ENCODE results near the gene RAB3IP. TPM values are rescaled to one million over a fixed set of nuclear protein-coding genes. Genes with fewer than 3 reads are reported as not detected.

RAB3IP gene
- total RNA-seq, 1 donor from 2014 or later: 50.8 TPM

DNA sequence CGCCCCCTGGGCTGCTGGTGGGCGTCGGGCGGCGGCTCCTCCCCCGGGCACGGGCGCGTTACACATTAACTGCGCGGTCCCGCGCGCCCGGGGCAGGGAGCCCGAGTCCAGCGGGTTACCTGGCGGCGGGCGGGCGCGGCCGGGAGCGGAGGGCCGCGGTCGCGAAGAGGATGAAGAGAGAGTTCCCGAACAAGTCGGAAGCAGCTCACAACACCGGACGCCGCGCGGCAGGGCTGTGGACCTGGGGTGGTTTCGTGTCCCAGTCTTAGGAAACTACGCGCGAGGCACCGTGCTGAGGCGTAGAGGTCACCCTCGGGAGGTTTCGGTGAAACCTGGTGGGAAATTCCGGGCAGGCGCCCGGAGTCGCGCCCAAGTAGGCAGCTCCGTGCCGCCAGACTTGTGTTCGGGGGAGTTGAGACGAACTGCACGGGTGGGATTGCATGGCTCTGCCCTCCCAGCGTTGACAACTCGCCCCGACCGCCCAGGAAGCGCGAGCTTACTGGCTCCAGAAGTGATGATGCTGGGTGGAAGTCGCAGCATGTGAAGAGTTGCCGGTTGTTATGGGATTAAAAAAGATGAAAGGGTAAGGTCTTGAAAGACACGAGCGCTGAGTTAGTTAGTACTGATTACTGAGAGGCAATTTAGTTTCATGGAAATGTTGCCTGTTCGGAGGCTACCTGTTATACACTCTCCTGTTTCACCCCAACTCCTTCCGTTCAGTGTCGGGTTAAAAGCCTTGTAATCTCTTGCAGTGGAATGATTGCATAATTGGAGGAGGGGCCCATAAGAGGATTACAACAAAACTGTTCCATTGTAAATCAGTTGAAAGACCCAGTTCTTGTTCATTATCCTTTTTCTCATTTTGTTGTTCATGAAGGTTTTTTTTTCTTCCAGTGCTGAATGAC, 879 bp downstream of the RAB3IP start:
- TF ChIP-seq, protein P1, sequence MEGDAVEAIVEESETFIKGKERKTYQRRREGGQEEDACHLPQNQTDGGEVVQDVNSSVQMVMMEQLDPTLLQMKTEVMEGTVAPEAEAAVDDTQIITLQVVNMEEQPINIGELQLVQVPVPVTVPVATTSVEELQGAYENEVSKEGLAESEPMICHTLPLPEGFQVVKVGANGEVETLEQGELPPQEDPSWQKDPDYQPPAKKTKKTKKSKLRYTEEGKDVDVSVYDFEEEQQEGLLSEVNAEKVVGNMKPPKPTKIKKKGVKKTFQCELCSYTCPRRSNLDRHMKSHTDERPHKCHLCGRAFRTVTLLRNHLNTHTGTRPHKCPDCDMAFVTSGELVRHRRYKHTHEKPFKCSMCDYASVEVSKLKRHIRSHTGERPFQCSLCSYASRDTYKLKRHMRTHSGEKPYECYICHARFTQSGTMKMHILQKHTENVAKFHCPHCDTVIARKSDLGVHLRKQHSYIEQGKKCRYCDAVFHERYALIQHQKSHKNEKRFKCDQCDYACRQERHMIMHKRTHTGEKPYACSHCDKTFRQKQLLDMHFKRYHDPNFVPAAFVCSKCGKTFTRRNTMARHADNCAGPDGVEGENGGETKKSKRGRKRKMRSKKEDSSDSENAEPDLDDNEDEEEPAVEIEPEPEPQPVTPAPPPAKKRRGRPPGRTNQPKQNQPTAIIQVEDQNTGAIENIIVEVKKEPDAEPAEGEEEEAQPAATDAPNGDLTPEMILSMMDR (IDR thresholded peaks at IDR 0.05; ENCODE audit: insufficient read depth, low read length, severe bottlenecking): no peak
- Histone ChIP-seq H3K36me3 (ENCODE audit: control insufficient read depth, insufficient read depth, low read length) (no peaks in the 10 kb centered on the region), H3K27me3 (ENCODE audit: control insufficient read depth, insufficient read depth, low read length) (no peaks in the 10 kb centered on the region), H3K4me3 (ENCODE audit: low read depth, low read length) (peak overlapping the region; percentile 66)
- DNase-seq (ENCODE audit: low read depth): peak; percentile 69
- no peak for FAIRE-seq

DNA sequence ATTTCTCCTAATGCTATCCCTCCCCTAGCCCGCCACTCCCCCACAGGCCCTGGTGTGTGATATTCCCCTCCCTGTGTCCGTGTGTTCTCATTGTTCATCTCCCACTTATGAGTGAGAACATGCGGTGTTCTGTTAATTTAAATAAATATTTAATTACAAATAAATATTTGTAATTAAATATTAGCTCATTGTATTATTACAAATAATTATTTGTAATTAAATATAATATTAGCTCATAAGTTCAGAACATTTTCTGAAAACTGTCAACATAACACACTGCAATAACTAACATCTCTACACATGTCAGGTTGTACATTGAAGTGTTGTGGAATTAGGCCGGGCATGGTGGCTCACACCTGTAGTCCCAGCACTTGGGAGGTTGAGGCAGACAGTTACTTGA, 5.4 kb downstream of the RAB3IP start:
- no peaks in the 10 kb centered on the region for H3K36me3 ChIP-seq (ENCODE audit: control insufficient read depth, insufficient read depth, low read length)
- H3K4me3 ChIP-seq (ENCODE audit: low read depth, low read length): no peak overlapping the region
- TF ChIP-seq, protein P1 (IDR thresholded peaks at IDR 0.05; ENCODE audit: insufficient read depth, low read length, severe bottlenecking): no peak
- FAIRE-seq (no peak), DNase-seq (ENCODE audit: low read depth) (no peak)
- no peaks in the 10 kb centered on the region for H3K27me3 ChIP-seq (ENCODE audit: control insufficient read depth, insufficient read depth, low read length)

DNA sequence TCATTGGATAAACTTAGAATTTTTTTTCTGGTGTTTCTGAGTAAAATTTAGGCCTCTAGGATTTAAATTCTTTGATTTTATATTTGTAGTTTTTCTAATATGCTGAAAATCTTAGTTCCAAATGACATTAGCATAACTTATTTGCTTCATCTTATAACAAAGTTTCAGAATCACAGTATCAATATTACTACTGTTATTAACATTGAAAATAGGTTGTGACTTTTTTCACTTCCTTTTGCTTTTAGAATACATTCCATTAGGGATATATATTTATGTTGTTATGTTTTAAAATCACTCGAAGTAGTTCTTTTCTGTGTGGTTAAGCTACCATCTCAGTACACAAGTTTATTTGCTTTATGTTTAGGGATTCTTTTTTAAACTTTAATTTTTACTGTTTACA, 12.8 kb downstream of the RAB3IP start:
- DNase-seq (ENCODE audit: low read depth) (no peak), FAIRE-seq (no peak)
- H3K27me3 ChIP-seq (ENCODE audit: control insufficient read depth, insufficient read depth, low read length): no peaks in the 10 kb centered on the region
- H3K36me3 ChIP-seq (ENCODE audit: control insufficient read depth, insufficient read depth, low read length): peaks cover 2% of the 10 kb centered on the region
- no peak overlapping the region for H3K4me3 ChIP-seq (ENCODE audit: low read depth, low read length)
- TF ChIP-seq, protein P1 (IDR thresholded peaks at IDR 0.05; ENCODE audit: insufficient read depth, low read length, severe bottlenecking): no peak

DNA sequence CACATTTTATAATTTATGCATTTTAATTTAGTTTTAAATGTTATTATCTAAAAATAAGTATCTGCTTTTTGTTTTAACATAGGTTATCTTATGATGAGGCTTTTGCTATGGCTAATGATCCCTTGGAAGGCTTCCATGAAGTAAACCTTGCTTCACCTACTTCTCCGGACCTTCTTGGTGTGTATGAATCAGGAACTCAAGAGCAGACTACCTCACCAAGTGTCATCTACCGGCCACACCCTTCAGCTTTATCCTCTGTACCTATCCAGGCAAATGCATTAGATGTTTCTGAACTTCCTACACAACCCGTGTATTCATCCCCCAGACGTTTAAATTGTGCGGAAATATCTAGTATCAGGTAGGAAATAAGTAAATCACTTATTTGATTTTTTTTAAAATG, 16.6 kb downstream of the RAB3IP start:
- Histone ChIP-seq H3K27me3 (ENCODE audit: control insufficient read depth, insufficient read depth, low read length) (no peaks in the 10 kb centered on the region), H3K36me3 (ENCODE audit: control insufficient read depth, insufficient read depth, low read length) (peaks cover 4% of the 10 kb centered on the region), H3K4me3 (ENCODE audit: low read depth, low read length) (no peak overlapping the region)
- TF ChIP-seq, protein P1 (IDR thresholded peaks at IDR 0.05; ENCODE audit: insufficient read depth, low read length, severe bottlenecking): no peak
- FAIRE-seq (no peak), DNase-seq (ENCODE audit: low read depth) (peak; percentile 30)

DNA sequence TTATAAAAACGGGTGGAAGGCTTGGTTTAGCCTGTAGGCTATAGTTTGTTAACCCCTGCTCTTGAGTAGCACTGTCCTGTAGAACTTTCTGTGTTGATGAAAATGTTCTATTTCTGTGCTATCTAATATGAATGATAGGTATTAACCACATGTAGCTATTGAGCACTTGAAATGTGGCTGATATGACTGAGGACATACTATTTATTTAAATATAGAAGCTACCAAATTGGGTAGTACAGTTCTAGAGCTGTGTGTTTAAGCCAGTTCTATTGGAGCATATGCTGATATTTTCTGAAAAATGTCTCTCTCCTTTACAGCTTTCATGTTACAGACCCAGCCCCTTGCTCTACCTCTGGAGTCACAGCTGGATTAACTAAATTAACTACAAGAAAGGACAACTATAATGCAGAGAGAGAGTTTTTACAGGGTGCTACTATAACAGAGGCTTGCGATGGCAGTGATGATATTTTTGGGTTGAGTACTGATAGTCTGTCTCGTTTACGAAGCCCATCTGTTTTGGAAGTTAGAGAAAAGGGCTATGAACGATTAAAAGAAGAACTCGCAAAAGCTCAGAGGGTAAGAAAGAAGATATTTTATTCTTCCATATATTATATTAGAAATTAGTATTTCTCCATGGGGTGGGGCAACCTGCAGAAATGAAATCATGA, 17.6 kb downstream of the RAB3IP start:
- no peak for FAIRE-seq
- peaks cover 4% of the 10 kb centered on the region for H3K36me3 ChIP-seq (ENCODE audit: control insufficient read depth, insufficient read depth, low read length)
- TF ChIP-seq, protein P1 (IDR thresholded peaks at IDR 0.05; ENCODE audit: insufficient read depth, low read length, severe bottlenecking): no peak

More for the DNA sequence above, 17.6 kb downstream of the RAB3IP start:
- no peak for DNase-seq (ENCODE audit: low read depth)
- Histone ChIP-seq H3K4me3 (ENCODE audit: low read depth, low read length) (no peak overlapping the region), H3K27me3 (ENCODE audit: control insufficient read depth, insufficient read depth, low read length) (no peaks in the 10 kb centered on the region)
